ENCODE data around the gene NSUN6. TPM values are rescaled to one million over a fixed set of nuclear protein-coding genes. Genes with fewer than 3 reads are reported as not detected.

Gene NSUN6
- total RNA-seq, 1 experiment from 2014 or later: 12.5 TPM

DNA sequence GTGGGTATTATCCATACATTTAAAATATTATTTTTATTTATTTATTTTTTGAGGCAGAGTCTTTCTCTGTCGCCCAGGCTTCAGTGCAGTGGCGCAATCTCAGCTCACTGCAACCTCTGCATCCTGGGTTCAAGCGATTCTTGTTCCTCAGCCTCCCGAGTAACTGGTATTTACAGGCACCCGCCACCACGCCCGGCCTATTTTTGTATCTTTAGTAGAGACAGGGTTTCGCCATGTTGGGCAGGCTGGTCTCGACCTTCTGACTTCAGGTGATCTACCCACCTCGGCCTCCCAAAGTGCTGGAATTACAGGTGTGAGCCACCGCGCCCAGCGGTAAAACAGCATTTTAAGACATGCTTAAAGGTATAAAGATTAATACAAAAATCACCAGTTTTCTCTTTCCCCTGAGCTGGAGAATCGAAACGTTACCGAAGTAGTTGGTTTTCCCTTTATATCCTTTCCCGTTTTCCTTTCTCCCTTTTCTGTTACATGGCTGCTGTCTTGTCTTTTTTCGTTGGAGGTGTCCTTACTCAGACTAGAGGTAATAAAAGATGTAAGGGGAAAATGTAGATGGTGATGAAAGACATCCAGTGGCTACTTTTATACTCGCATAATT, 9.5 kb upstream of the NSUN6 start:
- ATAC-seq (no peak), DNase-seq (ENCODE audit: low read depth, low spot score) (no peak)
- H3K79me2 ChIP-seq (ENCODE audit: insufficient read depth, low read length): peaks cover 71% of the 10 kb centered on the region
- H3K4me2 ChIP-seq (ENCODE audit: low read length): peak overlapping the region; percentile 72
- H3K9ac ChIP-seq (ENCODE audit: low read length): 0 out of 2 replicates have a peak overlapping the region, but pooled peaks have one; percentile 97
- no TSS peak for BruUV-seq (replicated peaks)
- peaks cover 13 to 24% of the 10 kb centered on the region in 2 experiments for H3K4me1 ChIP-seq (ENCODE audit: control insufficient read depth in 1 of 2, insufficient read depth in 2 of 2, low read length in 2 of 2)
- TF ChIP-seq, protein P1, sequence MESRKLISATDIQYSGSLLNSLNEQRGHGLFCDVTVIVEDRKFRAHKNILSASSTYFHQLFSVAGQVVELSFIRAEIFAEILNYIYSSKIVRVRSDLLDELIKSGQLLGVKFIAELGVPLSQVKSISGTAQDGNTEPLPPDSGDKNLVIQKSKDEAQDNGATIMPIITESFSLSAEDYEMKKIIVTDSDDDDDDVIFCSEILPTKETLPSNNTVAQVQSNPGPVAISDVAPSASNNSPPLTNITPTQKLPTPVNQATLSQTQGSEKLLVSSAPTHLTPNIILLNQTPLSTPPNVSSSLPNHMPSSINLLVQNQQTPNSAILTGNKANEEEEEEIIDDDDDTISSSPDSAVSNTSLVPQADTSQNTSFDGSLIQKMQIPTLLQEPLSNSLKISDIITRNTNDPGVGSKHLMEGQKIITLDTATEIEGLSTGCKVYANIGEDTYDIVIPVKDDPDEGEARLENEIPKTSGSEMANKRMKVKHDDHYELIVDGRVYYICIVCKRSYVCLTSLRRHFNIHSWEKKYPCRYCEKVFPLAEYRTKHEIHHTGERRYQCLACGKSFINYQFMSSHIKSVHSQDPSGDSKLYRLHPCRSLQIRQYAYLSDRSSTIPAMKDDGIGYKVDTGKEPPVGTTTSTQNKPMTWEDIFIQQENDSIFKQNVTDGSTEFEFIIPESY (IDR thresholded peaks at IDR 0.05; ENCODE audit: extremely low read depth, insufficient replicate concordance, low read length): no peak
- TF ChIP-seq YY1 (IDR thresholded peaks at IDR 0.05; ENCODE audit: extremely low read depth, insufficient replicate concordance, low read depth, low read length) (no peak), SRF (IDR thresholded peaks at IDR 0.05; ENCODE audit: low read depth) (no peak), CEBPB (IDR thresholded peaks at IDR 0.05; ENCODE audit: low read depth) (no peak), ELF1 (IDR thresholded peaks at IDR 0.05; ENCODE audit: borderline replicate concordance, low read depth) (no peak), SIN3A (IDR thresholded peaks at IDR 0.05; ENCODE audit: low read depth) (no peak), POLR2A (IDR thresholded peaks at IDR 0.05; ENCODE audit: borderline replicate concordance, extremely low read depth, insufficient read depth, insufficient read length) (no peak), FOSL1 (IDR thresholded peaks at IDR 0.05; ENCODE audit: low read depth) (no peak), SP1 (IDR thresholded peaks at IDR 0.05; ENCODE audit: low read depth) (no peak), POLR2AphosphoS5 (IDR thresholded peaks at IDR 0.05; ENCODE audit: low read depth, low read length) (no peak)
- TF ChIP-seq, protein P2, sequence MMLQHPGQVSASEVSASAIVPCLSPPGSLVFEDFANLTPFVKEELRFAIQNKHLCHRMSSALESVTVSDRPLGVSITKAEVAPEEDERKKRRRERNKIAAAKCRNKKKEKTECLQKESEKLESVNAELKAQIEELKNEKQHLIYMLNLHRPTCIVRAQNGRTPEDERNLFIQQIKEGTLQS (IDR thresholded peaks at IDR 0.05): no peak
- TF ChIP-seq, protein P3, sequence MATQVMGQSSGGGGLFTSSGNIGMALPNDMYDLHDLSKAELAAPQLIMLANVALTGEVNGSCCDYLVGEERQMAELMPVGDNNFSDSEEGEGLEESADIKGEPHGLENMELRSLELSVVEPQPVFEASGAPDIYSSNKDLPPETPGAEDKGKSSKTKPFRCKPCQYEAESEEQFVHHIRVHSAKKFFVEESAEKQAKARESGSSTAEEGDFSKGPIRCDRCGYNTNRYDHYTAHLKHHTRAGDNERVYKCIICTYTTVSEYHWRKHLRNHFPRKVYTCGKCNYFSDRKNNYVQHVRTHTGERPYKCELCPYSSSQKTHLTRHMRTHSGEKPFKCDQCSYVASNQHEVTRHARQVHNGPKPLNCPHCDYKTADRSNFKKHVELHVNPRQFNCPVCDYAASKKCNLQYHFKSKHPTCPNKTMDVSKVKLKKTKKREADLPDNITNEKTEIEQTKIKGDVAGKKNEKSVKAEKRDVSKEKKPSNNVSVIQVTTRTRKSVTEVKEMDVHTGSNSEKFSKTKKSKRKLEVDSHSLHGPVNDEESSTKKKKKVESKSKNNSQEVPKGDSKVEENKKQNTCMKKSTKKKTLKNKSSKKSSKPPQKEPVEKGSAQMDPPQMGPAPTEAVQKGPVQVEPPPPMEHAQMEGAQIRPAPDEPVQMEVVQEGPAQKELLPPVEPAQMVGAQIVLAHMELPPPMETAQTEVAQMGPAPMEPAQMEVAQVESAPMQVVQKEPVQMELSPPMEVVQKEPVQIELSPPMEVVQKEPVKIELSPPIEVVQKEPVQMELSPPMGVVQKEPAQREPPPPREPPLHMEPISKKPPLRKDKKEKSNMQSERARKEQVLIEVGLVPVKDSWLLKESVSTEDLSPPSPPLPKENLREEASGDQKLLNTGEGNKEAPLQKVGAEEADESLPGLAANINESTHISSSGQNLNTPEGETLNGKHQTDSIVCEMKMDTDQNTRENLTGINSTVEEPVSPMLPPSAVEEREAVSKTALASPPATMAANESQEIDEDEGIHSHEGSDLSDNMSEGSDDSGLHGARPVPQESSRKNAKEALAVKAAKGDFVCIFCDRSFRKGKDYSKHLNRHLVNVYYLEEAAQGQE (IDR thresholded peaks at IDR 0.05; ENCODE audit: low read depth): no peak
- TF ChIP-seq, protein P4, sequence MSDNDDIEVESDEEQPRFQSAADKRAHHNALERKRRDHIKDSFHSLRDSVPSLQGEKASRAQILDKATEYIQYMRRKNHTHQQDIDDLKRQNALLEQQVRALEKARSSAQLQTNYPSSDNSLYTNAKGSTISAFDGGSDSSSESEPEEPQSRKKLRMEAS (IDR thresholded peaks at IDR 0.05): no peak
- TF ChIP-seq, protein P5, sequence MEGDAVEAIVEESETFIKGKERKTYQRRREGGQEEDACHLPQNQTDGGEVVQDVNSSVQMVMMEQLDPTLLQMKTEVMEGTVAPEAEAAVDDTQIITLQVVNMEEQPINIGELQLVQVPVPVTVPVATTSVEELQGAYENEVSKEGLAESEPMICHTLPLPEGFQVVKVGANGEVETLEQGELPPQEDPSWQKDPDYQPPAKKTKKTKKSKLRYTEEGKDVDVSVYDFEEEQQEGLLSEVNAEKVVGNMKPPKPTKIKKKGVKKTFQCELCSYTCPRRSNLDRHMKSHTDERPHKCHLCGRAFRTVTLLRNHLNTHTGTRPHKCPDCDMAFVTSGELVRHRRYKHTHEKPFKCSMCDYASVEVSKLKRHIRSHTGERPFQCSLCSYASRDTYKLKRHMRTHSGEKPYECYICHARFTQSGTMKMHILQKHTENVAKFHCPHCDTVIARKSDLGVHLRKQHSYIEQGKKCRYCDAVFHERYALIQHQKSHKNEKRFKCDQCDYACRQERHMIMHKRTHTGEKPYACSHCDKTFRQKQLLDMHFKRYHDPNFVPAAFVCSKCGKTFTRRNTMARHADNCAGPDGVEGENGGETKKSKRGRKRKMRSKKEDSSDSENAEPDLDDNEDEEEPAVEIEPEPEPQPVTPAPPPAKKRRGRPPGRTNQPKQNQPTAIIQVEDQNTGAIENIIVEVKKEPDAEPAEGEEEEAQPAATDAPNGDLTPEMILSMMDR (IDR thresholded peaks at IDR 0.05 in 2 of 3, conservative IDR thresholded peaks at IDR 0.05 in 1 of 3; ENCODE audit: borderline replicate concordance in 1 of 3, insufficient read depth in 1 of 3, low read depth in 2 of 3, low read length in 2 of 3): no peak
- H3K27ac ChIP-seq (ENCODE audit: low read depth, low read length): peak overlapping the region; percentile 97; the same call in 1 of the 2 replicates
- peak overlapping the region; percentile 96 to 98 for H3K4me3 ChIP-seq (replicated peaks in 1 of 2; ENCODE audit: low read depth in 1 of 2, low read length in 2 of 2)
- no peaks in the 10 kb centered on the region for H4K20me1 ChIP-seq (ENCODE audit: insufficient read depth)
- ChIA-PET RAD21 (ENCODE audit: low non-redundant PET in 1 of 2, low total read pairs in 2 of 2, uncharacterized antibody in 2 of 2, unreplicated experiment in 2 of 2) (no interaction called here), POLR2A (no interaction called here), CTCF (no interaction called here)
- no peaks in the 10 kb centered on the region for H3K27me3 ChIP-seq (ENCODE audit: insufficient read depth, low read length)
- H2AFZ ChIP-seq (ENCODE audit: low read depth, low read length, poor library complexity, severe bottlenecking): no peak overlapping the region
- intact Hi-C loops (cut with micrococcal nuclease): no loop called here
- no peaks in the 10 kb centered on the region for H3K36me3 ChIP-seq (ENCODE audit: control insufficient read depth in 1 of 2, insufficient read depth in 2 of 2, low read length in 2 of 2)
- no peaks in the 10 kb centered on the region for H3K9me3 ChIP-seq (ENCODE audit: control insufficient read depth in 1 of 2, insufficient read depth in 1 of 2, low read depth in 1 of 2, low read length in 2 of 2)
- H3K9me2 ChIP-seq (ENCODE audit: insufficient read depth): no peaks in the 10 kb centered on the region
